HG03442 (cell line): Measurements from ENCODE around the gene USB1.
"Not testable (repeated sequence)": the region's sequence is repeated elsewhere in the genome, so short reads cannot be mapped to it uniquely, and the experiment has no call there.

ENCODE experiments used
- ATAC-seq: cut with Tn5 transposase; IDR thresholded peaks from one replicate; pipeline ENCODE4 v1.9.1; 2021; ENCODE audit warnings: mild to moderate bottlenecking, moderate library complexity; ENCODE audit not compliant: unreplicated experiment

Gene USB1

DNA sequence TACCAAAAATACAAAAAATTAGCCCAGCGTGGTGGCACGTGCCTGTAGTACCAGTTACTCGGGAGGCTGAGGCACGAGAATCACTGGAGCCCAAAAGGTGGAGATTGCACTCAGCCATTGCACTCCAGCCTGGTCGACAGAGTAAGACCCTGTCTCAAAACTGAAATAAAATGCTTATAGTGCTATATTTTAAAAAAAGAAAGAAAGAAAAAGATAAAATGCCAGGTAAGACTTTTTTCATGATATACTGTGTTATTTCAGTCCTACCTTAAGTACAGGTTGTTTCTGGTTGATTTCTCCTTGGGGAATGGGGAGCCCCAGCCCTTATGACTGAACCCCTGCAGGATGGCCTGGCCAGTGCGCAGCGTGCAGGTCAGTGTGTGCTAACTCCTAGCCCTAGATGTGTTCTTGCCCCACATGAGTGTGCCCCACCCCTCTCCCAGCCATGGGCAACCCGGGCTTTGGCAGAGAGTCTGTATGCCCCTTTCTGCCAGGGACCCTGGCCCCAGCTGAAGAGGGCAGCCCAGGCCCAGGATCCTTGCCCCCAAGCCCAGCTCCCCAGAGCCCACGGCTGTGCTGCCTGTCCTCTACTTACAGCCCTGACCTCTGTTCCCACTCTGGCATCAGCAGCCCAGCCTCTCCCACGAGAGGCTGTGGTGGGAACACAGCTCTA is 31.6 kb upstream of the USB1 start:
- no peak for ATAC-seq

- no peak for ATAC-seq
Observed at GRCh38 chr16:57970319-57970718, 30.9 kb upstream of the USB1 start.

GRCh38 chr16:57970970-57971369 is 30.2 kb upstream of the USB1 start, which contains the start of gene CNGB1:
Gene CNGB1 (minus strand): TSS chr16:57971128. CDS start chr16:57967286, 3,842 bp downstream.
- no peak for ATAC-seq

GRCh38 chr16:57971848-57972247 is 29.4 kb upstream of the USB1 start:
- no peak for ATAC-seq

- no peak for ATAC-seq
Observed at GRCh38 chr16:57972306-57972705, 28.9 kb upstream of the USB1 start.

GRCh38 chr16:57976331-57976796 is 24.8 kb upstream of the USB1 start:
- ATAC-seq, result no peak

DNA sequence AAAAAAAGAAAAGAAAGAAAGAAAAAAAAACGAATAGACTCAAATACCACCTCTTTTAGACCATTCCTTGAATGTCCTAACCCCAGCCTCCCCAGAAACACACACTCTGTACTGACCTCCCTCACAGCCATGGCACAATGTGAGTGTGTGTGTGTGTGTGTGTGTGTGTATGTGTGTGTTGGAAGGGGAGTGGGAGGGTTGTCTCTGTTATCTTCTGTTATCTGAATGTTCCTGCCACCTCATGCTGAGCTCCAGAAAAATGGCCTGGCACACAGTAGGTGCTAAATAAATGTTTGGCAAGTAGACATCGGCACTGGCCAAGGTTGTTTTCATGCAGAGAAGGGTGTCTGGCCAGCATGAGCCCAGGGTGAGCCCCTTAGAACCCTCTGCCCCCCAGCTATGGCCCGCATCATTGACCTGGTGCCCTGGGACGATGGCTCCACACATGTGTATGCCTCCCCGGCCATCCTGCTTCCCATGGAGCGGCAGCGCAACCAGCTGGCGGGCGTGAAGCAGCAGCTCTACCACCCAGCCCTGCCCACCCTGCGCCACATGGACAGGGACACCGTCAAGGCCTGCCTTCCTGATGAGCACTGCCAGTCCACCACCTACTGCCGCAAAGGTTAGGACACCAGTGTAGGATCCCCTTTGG is 23.7 kb upstream of the USB1 start:
- ATAC-seq, result no peak

DNA sequence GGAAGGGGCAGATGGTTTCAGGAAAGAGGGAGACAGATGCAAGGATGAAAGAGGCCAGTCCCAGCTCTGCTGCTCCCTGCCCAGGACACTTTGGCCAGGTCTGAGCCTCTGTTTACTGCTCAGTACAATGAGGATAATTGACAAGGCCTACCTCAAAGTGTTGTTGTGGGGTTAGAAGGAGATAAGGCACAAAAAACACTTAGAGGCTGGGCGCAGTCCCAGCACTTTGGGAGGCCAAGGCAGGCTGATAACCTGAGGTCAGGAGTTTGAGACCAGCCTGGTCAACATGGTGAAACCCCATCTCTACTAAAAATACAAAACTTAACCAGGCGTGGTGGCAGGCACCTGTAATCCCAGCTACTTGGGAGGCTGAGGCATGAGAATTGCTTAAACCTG is 23.1 kb upstream of the USB1 start:
- ATAC-seq, result not testable (repeated sequence)

GRCh38 chr16:57979006-57979585 is 22.1 kb upstream of the USB1 start:
- ATAC-seq, result no peak

- ATAC-seq, result no peak
Observed at GRCh38 chr16:57981636-57982035, 19.6 kb upstream of the USB1 start.

DNA sequence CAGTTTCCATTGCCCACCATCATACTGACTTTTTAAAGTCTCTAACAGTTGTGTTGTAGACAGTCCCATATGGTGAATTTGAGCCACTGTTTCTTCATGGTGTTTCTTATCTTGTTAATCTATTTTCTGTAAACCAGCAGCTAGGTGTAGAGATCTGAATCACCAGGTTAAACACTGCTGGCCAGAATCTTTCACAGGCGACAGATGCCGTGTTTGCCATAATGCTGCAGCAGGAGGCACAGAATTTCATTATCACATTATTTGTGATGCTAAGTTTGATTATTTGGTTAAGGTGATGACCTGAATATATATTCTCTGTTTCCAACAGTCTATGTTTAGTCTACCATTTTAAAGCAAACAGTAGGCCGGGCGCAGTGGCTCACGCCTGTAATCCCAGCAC is 18.8 kb upstream of the USB1 start:
- ATAC-seq, result no peak

- peak; percentile 81 for ATAC-seq
Observed at GRCh38 chr16:57984443-57985203, 16.6 kb upstream of the USB1 start.

DNA sequence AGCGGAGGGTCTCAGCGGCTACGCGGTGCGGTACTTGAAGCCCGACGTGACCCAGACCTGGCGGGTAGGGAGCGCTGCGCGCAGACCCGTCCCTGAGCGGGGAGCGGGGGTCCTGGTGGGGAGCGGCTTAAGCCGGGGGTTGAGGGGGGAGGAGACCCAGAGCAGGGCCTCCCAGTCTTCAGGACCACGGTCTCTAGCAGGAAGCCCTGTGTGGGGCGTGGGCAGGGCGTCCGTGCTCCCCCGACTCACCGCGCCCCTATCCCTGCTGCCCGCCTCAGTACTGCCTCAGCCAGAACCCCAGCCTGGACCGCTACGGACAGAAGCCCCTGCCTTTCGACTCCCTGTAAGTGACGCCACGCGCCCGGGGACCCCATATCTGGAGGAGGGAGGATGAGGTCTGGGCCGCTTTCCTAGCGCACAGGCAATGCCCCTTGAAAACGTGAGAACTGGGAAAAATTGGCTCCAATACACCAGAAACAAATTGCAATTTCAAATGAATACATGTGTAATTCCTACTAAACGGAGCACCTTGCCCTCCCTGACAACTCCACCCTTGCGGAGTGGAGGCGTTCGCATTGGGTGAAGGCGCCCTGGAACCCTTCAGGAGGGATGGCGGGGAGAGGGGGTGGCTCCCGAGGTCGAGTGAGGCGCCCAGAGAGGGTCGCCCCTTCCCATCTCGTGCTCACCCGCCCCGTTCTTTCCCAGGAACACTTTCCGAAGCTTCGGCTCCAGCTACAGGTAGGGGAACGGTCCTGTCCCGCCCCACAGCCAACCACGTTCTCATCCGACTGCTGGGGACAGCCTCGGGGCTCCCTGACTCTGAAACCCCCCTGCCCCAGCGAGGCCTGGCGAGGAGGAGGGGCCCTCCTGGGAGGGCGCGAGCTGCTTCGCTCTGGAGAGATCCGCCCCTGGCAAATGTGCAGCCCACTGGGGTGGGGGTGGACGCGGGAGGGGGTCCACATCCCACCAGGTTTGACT is 15.7 kb upstream of the USB1 start:
- peak; percentile 15 for ATAC-seq

GRCh38 chr16:57986196-57986595 is 15.0 kb upstream of the USB1 start:
- ATAC-seq, result no peak

GRCh38 chr16:57987441-57988177 is 13.6 kb upstream of the USB1 start:
- ATAC-seq, result no peak

DNA sequence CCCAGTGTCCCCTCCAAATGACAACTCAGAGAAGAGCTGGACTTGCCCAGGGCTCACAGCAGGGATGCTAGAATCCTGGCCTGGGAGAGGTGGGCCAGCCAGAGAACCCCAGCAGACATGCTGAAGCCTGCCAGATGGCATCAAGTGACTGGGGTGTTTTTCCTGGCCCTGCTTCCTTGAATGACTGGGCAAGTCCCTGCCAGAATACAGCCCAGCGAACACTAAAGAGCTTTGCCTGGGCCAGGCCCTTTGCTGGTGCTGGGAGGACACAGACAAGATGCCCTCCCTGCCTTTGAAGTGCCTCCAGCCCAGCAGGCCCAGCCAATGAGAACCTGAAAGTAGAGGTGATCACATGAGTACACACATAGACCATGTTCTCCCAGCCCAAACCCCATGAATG is 12.3 kb upstream of the USB1 start:
- no peak for ATAC-seq

GRCh38 chr16:57991551-57992059 is 9.6 kb upstream of the USB1 start:
- no peak for ATAC-seq

- no peak for ATAC-seq
Observed at GRCh38 chr16:57992084-57992483, 9.1 kb upstream of the USB1 start.

GRCh38 chr16:57993438-57993837 is 7.8 kb upstream of the USB1 start:
- no peak for ATAC-seq
